ENCODE measurements around the gene THEMIS. TPM values are rescaled to one million over a fixed set of nuclear protein-coding genes. Genes with fewer than 3 reads are reported as not detected.
"Not testable (repeated sequence)": the region's sequence is repeated elsewhere in the genome, so short reads cannot be mapped to it uniquely, and the experiment has no call there.

Gene THEMIS
- total RNA-seq, 2 donors from 2014 or later = 11.0 to 50.8 TPM

DNA sequence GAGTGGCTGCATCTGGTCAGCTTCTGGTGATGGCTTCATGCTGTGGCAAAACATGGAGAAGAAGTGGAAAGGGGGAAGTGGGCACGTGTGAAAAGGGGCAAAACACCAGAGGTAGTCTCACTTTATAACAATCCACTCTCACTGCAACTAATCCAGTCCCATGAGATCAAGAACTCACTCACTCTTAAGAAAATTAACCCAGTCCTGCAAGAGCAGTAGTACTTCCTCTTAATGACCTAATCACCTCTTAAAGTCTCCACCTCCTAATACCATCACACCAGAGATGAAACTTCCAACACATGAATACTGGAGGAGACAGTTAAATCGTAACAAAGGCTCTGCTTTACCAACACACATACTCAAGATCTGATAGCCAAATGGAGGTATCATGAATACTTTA is 152.6 kb downstream of the THEMIS start:
- DNase-seq (ENCODE audit: low spot score in 2 of 2) = no peak
- ATAC-seq = peak; percentile 54 to 73
- peak overlapping the region; percentile 20 to 39 for H3K27ac Mint-ChIP-seq

DNA sequence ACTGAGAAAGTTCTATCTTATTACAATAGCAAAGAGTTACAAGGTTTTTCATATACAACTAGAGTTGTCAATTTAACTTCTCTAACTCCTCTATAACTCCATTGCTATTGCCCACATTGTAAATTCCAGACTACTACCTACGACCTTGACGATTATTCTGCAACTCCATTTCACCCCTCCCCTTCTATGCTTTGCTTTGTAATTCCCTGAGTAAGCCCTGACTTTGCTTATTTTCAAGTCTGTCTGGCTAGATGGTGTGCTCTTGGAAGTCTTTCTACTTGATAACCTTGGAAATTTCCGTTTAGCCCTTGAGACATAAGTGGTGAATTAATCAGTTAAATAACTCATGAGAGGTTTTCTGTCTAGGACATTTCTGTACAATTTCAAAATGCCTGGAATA is 162.4 kb downstream of the THEMIS start:
- Mint-ChIP-seq H3K27ac (no peak overlapping the region), H3K36me3 (peaks cover 6 to 24% of the 10 kb centered on the region in 2 donors), H3K9me3 (peaks cover 3 to 12% of the 10 kb centered on the region in 2 donors)
- ATAC-seq (no peak), DNase-seq (ENCODE audit: low spot score in 2 of 2) (no peak)

More for the DNA sequence above, 152.6 kb downstream of the THEMIS start:
- no peaks in the 10 kb centered on the region for H3K9me3 Mint-ChIP-seq
- H3K36me3 Mint-ChIP-seq = peaks cover 0 to 12% of the 10 kb centered on the region in 2 donors

DNA sequence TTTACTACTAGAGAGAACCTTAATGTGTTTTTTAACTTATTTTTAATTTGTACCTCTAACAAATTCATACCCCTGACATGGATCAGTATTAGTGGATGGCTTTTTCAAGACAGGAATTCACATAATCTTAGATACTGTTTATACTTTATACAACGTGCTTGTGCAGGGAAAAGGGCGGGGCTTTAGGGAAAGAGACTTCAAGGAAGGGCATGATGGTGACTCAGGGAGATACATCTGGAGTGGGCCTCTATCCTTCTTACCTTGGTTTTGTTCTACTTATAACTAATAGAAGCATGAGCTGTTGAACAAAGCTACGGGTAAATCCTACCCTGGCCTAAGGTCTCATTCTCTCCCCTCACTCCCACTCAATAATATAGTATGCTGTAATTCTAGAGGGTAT is 163.1 kb downstream of the THEMIS start:
- H3K9me3 Mint-ChIP-seq = peaks cover 3 to 12% of the 10 kb centered on the region in 2 donors
- ATAC-seq = no peak
- no peak overlapping the region for H3K27ac Mint-ChIP-seq
- H3K36me3 Mint-ChIP-seq = peaks cover 6 to 28% of the 10 kb centered on the region in 2 donors
- no peak for DNase-seq (ENCODE audit: low spot score in 2 of 2)

DNA sequence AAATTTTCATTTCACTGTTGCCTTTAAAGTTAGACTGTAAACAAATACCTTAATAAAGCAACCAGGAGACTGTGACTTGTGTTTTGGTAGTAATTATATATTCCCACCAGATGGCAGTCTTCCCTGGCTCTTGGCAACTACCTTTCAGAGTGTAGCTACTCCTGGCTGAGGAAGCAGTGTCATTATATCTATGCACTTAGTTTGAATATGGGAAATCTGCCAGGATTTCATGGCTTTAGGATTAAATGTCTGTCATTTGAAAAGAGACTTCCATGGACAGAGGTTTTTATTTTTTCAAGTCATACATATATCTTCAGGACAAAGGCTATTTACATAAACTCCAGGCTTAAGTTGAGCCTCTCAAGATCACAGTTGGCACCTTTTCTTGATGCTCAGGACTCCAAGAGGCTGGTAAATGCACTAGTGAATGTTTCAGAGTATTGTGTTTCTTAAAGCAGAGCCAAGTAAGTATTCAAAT is 163.8 kb downstream of the THEMIS start:
- H3K36me3 Mint-ChIP-seq = peaks cover 6 to 28% of the 10 kb centered on the region in 2 donors
- DNase-seq (ENCODE audit: low spot score in 2 of 2) = peak in 1 of 2 donors; percentile 28
- peak; percentile 88 to 90 for ATAC-seq
- H3K27ac Mint-ChIP-seq = no peak overlapping the region
- H3K9me3 Mint-ChIP-seq = peaks cover 3 to 8% of the 10 kb centered on the region in 2 donors

DNA sequence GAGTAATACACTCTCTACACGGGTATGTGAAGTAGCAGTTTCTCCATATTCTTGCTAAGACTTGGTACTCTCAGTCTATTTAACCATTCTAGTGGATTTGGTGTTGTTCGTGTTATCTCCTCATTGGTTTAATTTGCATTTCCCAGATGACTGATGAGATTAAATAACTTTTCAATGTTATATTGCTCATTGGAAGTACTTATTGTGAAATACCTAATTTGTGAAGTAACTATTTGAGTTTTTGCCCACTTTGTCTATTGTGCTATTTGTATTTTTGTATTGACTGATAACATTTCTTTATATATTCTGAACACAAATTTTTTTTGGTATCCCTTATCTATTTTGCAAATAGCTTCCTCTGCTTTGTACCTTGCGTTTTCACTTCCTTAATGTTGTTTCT is 167.9 kb downstream of the THEMIS start:
- Mint-ChIP-seq H3K9me3 (no peaks in the 10 kb centered on the region), H3K27ac (no peak overlapping the region), H3K36me3 (peaks cover 0 to 6% of the 10 kb centered on the region in 2 donors)
- ATAC-seq (no peak), DNase-seq (ENCODE audit: low spot score in 2 of 2) (no peak)

DNA sequence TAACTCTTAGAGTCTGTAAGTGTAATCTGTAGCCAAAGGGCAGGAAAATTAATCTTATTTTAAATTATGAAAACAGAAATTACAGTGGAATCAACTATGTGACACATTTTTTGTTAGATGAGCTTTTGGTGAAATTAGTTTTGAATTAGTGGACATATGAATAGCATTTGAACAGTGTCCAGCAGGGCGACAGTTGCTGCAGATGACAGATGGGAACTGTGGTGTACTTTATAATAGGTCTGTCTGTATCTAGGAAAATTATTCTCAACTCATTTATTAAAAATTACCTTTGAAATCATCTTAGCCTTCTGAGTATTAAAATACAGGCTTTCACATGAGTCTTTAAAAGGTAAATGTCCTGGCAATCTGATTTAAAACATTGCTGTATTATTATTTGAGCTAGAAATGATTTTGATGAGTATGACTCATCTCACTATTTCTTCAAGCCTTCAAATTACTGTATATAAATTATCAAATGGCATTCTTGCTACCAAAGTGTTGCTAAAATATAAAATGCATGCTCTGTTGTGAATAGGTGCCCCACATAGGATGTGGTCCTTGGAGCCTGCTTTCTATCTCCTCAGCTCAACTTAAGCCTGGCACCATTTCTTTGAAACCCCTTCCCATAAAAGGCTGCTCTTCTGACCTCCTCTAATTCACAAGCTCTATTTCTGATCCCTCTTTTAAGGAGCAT is 173.5 kb downstream of the THEMIS start:
- Mint-ChIP-seq H3K27ac (no peak overlapping the region), H3K36me3 (no peaks in the 10 kb centered on the region), H3K9me3 (no peaks in the 10 kb centered on the region)
- DNase-seq (ENCODE audit: low spot score in 2 of 2) (no peak), ATAC-seq (no peak)

DNA sequence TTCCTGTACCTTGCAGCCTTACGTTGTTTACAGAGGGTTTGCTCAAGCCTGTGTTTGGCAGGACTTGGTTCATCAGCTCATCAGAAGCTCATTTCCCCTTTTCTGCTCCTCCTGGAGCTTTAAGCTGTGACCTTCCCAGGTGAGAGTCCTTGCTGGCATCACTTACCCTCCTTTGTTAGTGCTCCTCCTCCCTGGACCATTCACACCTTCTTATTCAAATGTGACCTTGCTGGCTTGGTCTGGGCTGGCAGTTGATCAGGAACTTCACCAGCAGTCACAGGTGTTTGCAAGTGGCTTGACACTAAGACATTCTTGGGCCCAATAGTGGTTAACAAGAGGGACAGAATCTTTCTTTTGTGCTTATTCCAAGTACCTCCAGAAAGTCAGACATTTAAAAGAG is 175.0 kb downstream of the THEMIS start:
- ATAC-seq = no peak
- no peaks in the 10 kb centered on the region for H3K9me3 Mint-ChIP-seq
- DNase-seq (ENCODE audit: low spot score in 2 of 2) = no peak
- H3K36me3 Mint-ChIP-seq = no peaks in the 10 kb centered on the region
- no peak overlapping the region for H3K27ac Mint-ChIP-seq

DNA sequence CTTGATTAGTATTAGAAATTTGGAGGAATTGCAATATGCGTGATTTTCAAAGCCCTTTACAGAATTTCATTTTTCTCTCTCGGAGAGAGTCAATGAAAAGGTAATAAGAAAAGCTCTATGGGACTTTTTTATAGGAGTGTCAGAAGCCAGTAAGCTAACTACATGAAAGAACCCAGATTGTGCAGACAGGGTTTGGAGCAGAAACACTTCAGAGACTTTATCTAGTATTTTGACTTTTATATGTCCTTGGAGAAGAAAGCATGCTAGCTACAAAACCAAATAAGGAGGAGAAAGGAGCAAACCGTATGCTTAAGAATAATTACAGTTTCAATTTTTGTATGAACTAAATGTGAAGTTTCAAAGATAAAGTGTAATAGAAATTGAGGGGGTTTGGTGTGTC is 182.2 kb downstream of the THEMIS start:
- ATAC-seq (no peak), DNase-seq (ENCODE audit: low spot score in 2 of 2) (no peak)
- H3K9me3 Mint-ChIP-seq = no peaks in the 10 kb centered on the region
- peaks cover 3 to 19% of the 10 kb centered on the region in 2 donors for H3K36me3 Mint-ChIP-seq
- no peak overlapping the region for H3K27ac Mint-ChIP-seq

DNA sequence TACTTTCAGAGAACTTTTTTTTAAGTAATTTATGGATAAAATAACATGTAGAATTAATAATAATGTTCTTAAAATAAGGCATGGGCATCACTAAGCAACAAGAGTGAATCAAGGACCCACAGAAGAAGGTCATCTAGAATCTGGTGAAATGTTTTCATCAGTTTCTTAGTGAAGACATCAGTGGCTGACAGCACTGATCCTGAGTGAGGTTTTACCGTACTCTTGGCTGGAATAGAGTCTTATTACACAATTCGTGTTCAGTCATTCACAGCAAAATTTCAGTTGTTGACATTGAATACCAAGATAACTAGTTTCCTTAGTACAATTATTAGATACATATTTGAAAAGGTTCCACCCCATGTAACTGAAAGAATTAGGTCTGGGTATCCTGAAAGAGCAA is 183.5 kb downstream of the THEMIS start:
- DNase-seq (ENCODE audit: low spot score in 2 of 2) (no peak), ATAC-seq (no peak)
- peaks cover 11 to 27% of the 10 kb centered on the region in 2 donors for H3K36me3 Mint-ChIP-seq
- H3K27ac Mint-ChIP-seq = no peak overlapping the region
- H3K9me3 Mint-ChIP-seq = no peaks in the 10 kb centered on the region

DNA sequence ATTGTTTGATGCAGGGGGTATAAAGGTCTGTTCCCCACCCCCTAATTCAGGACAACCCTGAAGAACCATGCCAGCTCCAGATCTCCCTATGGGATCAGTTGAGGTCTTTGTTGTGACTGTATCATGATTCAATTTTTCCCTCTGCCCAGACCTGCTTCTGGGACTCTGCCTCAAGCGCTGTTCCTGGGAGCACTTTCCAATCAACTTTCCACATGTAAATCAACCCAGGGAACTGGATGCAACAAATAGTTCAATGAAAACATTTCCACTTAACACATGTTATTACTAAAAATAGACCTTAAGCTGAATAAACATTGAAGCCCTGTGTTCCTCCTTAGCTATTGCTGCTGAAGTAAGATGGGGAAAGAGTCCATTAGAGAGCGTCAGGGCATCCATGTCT is 184.4 kb downstream of the THEMIS start:
- no peaks in the 10 kb centered on the region for H3K9me3 Mint-ChIP-seq
- peaks cover 11 to 30% of the 10 kb centered on the region in 2 donors for H3K36me3 Mint-ChIP-seq
- peak overlapping the region in 1 of 2 donors; percentile 27 for H3K27ac Mint-ChIP-seq
- DNase-seq (ENCODE audit: low spot score in 2 of 2) (no peak), ATAC-seq (no peak)

DNA sequence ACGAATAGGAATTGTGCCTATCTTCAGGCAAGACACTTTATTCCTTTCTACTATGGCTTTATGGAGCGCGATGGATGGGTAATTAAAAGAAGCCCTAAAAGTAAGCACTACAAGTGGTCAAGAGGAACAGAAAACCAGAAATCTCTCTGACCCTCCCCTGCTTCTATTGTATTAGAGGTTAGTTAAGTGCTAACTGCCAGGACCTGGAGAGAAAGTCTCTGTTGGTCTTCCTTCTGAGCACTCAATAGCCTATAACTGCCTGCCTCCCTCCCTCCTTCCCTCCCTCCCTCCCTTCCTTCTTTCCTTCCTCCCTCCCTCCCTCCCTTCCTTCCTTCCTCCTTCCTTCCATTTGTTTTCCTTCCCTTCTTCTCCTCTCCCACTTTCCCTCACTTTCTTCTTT is 190.2 kb downstream of the THEMIS start:
- DNase-seq (ENCODE audit: low spot score in 2 of 2) = no peak
- no peak for ATAC-seq
- H3K36me3 Mint-ChIP-seq = peaks cover 26 to 47% of the 10 kb centered on the region in 2 donors
- peak overlapping the region; percentile 49 to 66 for H3K27ac Mint-ChIP-seq
- H3K9me3 Mint-ChIP-seq = peaks cover 12 to 15% of the 10 kb centered on the region in 2 donors

DNA sequence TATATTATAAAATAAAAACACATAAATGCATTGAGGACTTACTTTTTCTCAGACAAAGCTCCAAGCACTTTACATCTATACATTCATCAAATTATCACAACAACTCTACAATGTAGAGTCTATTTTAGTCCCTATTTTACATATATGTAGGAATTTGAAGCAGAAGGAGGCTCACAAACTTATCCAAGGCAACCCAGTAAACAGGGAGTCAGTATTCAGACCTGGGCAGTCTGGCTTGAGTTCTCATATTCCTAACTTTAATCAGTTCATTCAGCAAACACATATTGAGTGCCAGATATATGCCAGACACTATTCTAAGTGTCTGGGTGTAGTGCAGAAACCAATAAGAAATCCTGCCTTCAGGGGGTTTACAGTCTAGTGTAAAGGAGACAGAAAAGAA is 194.6 kb downstream of the THEMIS start:
- H3K36me3 Mint-ChIP-seq = peaks cover 40 to 53% of the 10 kb centered on the region in 2 donors
- DNase-seq (ENCODE audit: low spot score in 2 of 2) (no peak), ATAC-seq (no peak)
- H3K27ac Mint-ChIP-seq = no peak overlapping the region
- H3K9me3 Mint-ChIP-seq = peaks cover 27 to 29% of the 10 kb centered on the region in 2 donors

DNA sequence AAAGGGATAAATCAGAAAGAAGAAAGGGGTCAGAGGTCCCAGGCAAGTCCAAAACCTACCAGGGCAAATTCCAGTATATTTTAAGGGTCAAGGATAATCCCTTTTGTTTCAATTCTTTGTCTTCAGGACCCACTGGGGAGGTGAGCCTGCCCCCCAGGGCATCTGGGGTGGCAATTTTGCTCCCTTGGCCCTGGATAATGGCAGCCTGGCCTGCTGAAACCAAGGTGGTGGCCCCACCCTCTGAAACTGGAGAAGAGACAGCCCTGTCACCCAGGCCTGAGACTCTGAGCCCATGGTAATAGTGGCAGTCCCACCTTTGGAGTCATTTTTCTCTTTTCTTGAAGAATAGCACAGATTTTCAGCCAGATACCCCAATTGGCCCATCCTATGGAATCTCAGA is 205.8 kb downstream of the THEMIS start:
- Mint-ChIP-seq H3K36me3 (peaks cover 14 to 20% of the 10 kb centered on the region in 2 donors), H3K9me3 (peaks cover 4 to 17% of the 10 kb centered on the region in 2 donors), H3K27ac (no peak overlapping the region)
- DNase-seq (ENCODE audit: low spot score in 2 of 2) (no peak), ATAC-seq (no peak)

DNA sequence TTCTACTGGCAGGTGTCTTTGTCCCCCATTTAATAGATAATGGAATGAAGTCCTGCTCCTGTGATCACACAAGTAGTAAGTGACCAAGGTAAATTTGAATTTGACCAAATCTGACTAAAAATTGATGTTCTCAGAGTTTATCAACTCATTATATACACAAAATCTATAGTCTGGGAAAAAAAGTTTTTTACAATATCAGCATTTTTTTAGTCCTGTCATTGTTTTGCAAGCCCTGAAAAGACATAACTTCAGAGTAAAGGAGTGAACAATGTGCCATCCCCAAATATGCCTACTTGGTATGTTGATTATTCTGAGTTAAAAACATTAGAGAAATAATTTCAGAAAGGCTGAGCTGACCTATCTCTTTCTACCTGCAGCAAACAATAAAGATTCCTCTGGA is 209.7 kb downstream of the THEMIS start:
- peaks cover 20 to 23% of the 10 kb centered on the region in 2 donors for H3K36me3 Mint-ChIP-seq
- no peak overlapping the region for H3K27ac Mint-ChIP-seq
- peaks cover 17 to 19% of the 10 kb centered on the region in 2 donors for H3K9me3 Mint-ChIP-seq
- DNase-seq (ENCODE audit: low spot score in 2 of 2) (no peak), ATAC-seq (no peak)

DNA sequence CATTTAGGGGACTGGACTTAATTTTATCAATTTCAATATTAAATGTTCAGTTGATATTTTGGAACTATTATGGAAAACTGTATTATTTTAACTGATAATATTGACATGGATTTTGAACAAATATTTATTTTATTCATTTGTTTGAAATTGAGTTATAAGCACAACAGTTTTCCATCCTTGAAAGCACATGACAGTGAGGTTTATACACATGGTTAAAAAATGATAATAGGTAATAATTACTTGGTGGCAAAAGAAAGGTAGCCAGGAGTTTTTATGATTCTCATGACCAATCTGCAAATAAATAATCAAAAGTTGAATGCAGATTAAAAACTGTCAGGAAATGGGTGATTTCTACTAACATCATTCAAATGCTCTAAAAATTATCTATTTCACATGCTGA is 210.3 kb downstream of the THEMIS start:
- Mint-ChIP-seq H3K9me3 (peaks cover 16 to 22% of the 10 kb centered on the region in 2 donors), H3K36me3 (peaks cover 19 to 20% of the 10 kb centered on the region in 2 donors), H3K27ac (no peak overlapping the region)
- ATAC-seq = no peak
- DNase-seq (ENCODE audit: low spot score in 2 of 2) = no peak

DNA sequence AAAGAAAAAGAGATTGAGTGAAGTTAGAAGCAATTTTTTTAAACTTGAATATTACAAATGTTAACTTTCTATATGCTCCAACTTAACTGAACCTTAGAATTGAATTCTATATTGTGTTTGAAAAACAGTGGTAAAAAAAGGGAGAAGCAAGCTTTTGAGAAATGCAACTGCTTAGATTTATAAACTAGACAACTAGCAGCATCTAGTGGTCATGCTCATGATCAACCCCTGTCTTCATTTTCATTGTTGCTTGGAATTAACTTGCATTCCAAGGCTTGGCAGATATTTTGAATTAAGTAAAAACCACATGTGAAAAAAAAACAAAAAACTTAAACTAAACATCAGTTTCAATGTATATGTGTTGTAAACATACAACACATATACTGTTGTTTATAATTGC is 210.8 kb downstream of the THEMIS start:
- Mint-ChIP-seq H3K36me3 (peaks cover 16 to 20% of the 10 kb centered on the region in 2 donors), H3K27ac (no peak overlapping the region), H3K9me3 (peaks cover 13 to 22% of the 10 kb centered on the region in 2 donors)
- no peak for DNase-seq (ENCODE audit: low spot score in 2 of 2)
- ATAC-seq = no peak

DNA sequence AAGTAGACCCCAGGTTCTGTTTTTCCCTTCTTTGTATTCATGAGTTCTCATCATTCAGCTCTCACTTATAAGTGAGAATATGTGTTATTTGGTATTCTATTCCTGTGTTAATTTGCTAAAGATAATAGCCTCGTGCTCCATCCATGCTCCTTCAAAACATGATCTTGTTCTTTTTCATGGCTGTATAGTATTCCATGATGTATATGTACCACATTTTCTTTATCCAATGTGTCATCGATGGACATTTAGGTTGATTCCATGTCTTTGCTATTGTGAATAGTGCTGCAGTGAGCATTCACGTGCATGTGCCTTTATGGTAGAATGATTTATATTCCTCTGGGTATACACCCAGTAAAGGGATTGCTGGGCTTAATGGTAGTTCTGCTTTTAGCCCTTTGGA is 213.4 kb downstream of the THEMIS start:
- DNase-seq (ENCODE audit: low spot score in 2 of 2) = not testable (repeated sequence)

DNA sequence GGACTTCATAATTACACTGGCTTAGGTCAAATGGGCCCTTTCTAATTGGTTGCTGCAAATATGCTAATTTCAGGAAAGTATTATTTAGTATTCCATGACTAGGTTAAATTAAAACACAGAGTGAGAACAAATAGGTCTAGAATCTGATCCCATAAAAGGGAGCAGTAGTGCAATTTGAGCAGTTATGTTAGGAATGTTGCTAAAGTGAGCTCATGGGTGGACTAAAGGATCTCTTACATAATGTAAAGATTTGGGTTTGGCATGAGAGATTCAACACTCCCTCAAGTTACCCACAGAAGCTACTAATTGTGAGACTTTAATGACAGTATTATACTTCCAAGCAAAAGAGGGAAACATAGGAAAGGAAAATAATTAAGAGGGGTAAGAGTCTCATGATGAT is 214.8 kb downstream of the THEMIS start:
- DNase-seq (ENCODE audit: low spot score in 2 of 2) = no peak
- Mint-ChIP-seq H3K27ac (no peak overlapping the region), H3K9me3 (peaks cover 18 to 27% of the 10 kb centered on the region in 2 donors), H3K36me3 (peaks cover 16 to 26% of the 10 kb centered on the region in 2 donors)
- no peak for ATAC-seq

More for the DNA sequence above, 213.4 kb downstream of the THEMIS start:
- H3K36me3 Mint-ChIP-seq = peaks cover 16 to 20% of the 10 kb centered on the region in 2 donors
- not testable (repeated sequence) for H3K27ac Mint-ChIP-seq, ATAC-seq
- H3K9me3 Mint-ChIP-seq = peaks cover 13 to 22% of the 10 kb centered on the region in 2 donors

Data from activated naive CD4-positive, alpha-beta T cell treated with anti-CD3 and anti-CD28 coated beads, Interleukin-2, amount 50 U/mL, for 72 hours (primary cell).